B cell (primary cell): ENCODE data around the gene FAM117B. TPM values are rescaled to one million over a fixed set of nuclear protein-coding genes. Genes with fewer than 3 reads are reported as not detected.

Experiments
- ATAC-seq: fragments of 200-7000 bp; cut with Tn5 transposase; one replicate; pipeline ENCODE4 v1.10.0; 2021; ENCODE audit warnings: low read depth, mild to moderate bottlenecking, moderate number of reproducible peaks, moderate library complexity
- CTCF ChIA-PET: fragments of 350-600 bp; sonication (Branson Sonifier 250); formaldehyde crosslinking; loops from one replicate; lab custom pipeline; 2021; ENCODE audit warnings: antibody characterized with exemption, inconsistent platforms; lab: Charles Lee
- POLR2A ChIA-PET: fragments of 350-600 bp; sonication (Branson Sonifier 250); formaldehyde crosslinking; loops from one replicate; lab custom pipeline; 2021; ENCODE audit warnings: antibody characterized with exemption; lab: Charles Lee
- DNase-seq: peaks from one replicate; pipeline ENCODE4 v3.0.0; 2013
- H2AFZ ChIP-seq: 2 replicates; pipeline ENCODE4 v1.6.1; 2012; ENCODE audit warnings: mild to moderate bottlenecking, low read depth, low read length; ENCODE audit not compliant: insufficient read depth, poor library complexity, severe bottlenecking
- H3K27ac ChIP-seq, 2 donors: 1 replicate in 1 of 2; 2 replicates in 1 of 2; pipeline ENCODE4 v1.5.1; 2012 to 2013; ENCODE audit warnings: low read length in 2 of 2, mild to moderate bottlenecking in 2 of 2, moderate library complexity in 1 of 2
- H3K27me3 ChIP-seq, 4 experiments: fragments of 200-600 bp in 1 of 4; sonication (generic) in 1 of 4; replicated peaks in 1 of 4; 1 replicate in 2 of 4; 2 replicates in 2 of 4; pipeline versions ENCODE4 v1.6.1 to v1.7.0; 2013 to 2016; ENCODE audit warnings: low read length in 3 of 4, mild to moderate bottlenecking in 2 of 4, mixed read lengths in 1 of 4, moderate library complexity in 1 of 4; ENCODE audit not compliant: insufficient read depth in 4 of 4, control insufficient read depth in 3 of 4; ENCODE audit errors: control extremely low read depth in 1 of 4
- H3K36me3 ChIP-seq, 2 experiments: replicated peaks in 1 of 2; 1 replicate in 1 of 2; 2 replicates in 1 of 2; pipeline versions ENCODE4 v1.6.1 to v1.7.1; 2013; ENCODE audit warnings: low read length in 1 of 2; ENCODE audit not compliant: insufficient read depth in 2 of 2, control insufficient read depth in 1 of 2; ENCODE audit errors: control extremely low read depth in 1 of 2, extremely low read depth in 1 of 2
- H3K4me1 ChIP-seq, 2 donors: fragments of 200-600 bp in 1 of 2; sonication (generic) in 1 of 2; 1 replicate in 1 of 2; 2 replicates in 1 of 2; pipeline versions ENCODE4 v1.5.1 to v1.6.1; 2013 to 2017; ENCODE audit warnings: low read length in 2 of 2; ENCODE audit not compliant: control insufficient read depth in 2 of 2, insufficient read depth in 2 of 2
- H3K4me2 ChIP-seq: replicated peaks from 2 replicates; pipeline ENCODE3; 2012; ENCODE audit warnings: mild to moderate bottlenecking, low read depth, low read length; ENCODE audit not compliant: poor library complexity, severe bottlenecking
- H3K4me3 ChIP-seq, 5 experiments: fragments of 200-600 bp in 1 of 5; sonication (generic) in 1 of 5; 1 replicate in 3 of 5; 2 replicates in 2 of 5; pipeline versions ENCODE4 v1.5.1 to v1.7.0; 2011 to 2016; ENCODE audit warnings: low read length in 4 of 5, mild to moderate bottlenecking in 4 of 5, low read depth in 2 of 5, control low read depth in 1 of 5, moderate library complexity in 1 of 5; ENCODE audit not compliant: insufficient read depth in 1 of 5; ENCODE audit errors: control extremely low read depth in 1 of 5, extremely low read depth in 1 of 5
- H3K79me2 ChIP-seq: fragments of 200-600 bp; sonication (generic); one replicate; pipeline ENCODE4 v1.6.0; 2016; ENCODE audit warnings: low read length; ENCODE audit not compliant: control insufficient read depth, insufficient read depth
- H3K9ac ChIP-seq: fragments of 200-600 bp; sonication (generic); 2 replicates; pipeline ENCODE4 v1.6.1; 2017; ENCODE audit warnings: mild to moderate bottlenecking, low read length, moderate library complexity
- H3K9me3 ChIP-seq, 3 donors: one replicate each; pipeline versions ENCODE4 v1.6.1 to v1.7.1; 2013; ENCODE audit warnings: low read length in 2 of 3; ENCODE audit not compliant: control insufficient read depth in 2 of 3, insufficient read depth in 1 of 3; ENCODE audit errors: control extremely low read depth in 1 of 3
- H4K20me1 ChIP-seq: 2 replicates; pipeline ENCODE4 v1.6.0; 2012; ENCODE audit warnings: mild to moderate bottlenecking, low read length; ENCODE audit not compliant: insufficient read depth, control insufficient read depth, poor library complexity, severe bottlenecking
- H3K27ac Mint-ChIP-seq: one replicate; pipeline ENCODE4 v1.8.0; 2021; ENCODE audit warnings: mixed read lengths
- H3K27me3 Mint-ChIP-seq: one replicate; pipeline ENCODE4 v1.8.0; 2021; ENCODE audit warnings: mixed read lengths
- H3K4me1 Mint-ChIP-seq: one replicate; pipeline ENCODE4 v1.8.0; 2021; ENCODE audit warnings: mixed read lengths
- H3K4me3 Mint-ChIP-seq: one replicate; pipeline ENCODE4 v1.8.0; 2021; ENCODE audit warnings: mixed read lengths
- H3K9me3 Mint-ChIP-seq: one replicate; pipeline ENCODE4 v1.8.0; 2022; ENCODE audit warnings: mixed read lengths; ENCODE audit not compliant: insufficient read depth
- CTCF ChIP-seq: fragments of 200-600 bp; IDR thresholded peaks from one replicate; pipeline ENCODE4 v1.8.0; 2022; ENCODE audit warnings: antibody characterized with exemption, mild to moderate bottlenecking
- EZH2 ChIP-seq: IDR thresholded peaks from 2 replicates; pipeline ENCODE4 v1.6.1; 2012; ENCODE audit warnings: borderline replicate concordance, low read depth, mild to moderate bottlenecking, moderate library complexity, low read length; ENCODE audit not compliant: insufficient read depth, poor library complexity, severe bottlenecking
- WGBS: methylation state at CpG from one replicate; pipeline ENCODE4 v1.1.5; 2013; ENCODE audit warnings: missing lambda C conversion rate; ENCODE audit not compliant: insufficient coverage; 5-methylcytosine and 5-hydroxymethylcytosine counted together
- intact Hi-C: fragments of 100-400 bp; cut with micrococcal nuclease; formaldehyde crosslinking; loops from one replicate; pipeline ENCODE4 v1.10.0; 2022
- polyA plus RNA-seq: library from polyadenylated mRNA; depleted of rRNA; stranded (reverse); fragments of >200 nt; gene quantifications from 2 replicates; pipeline ENCODE4 v1.2.3, GENCODE V29; 2012
- small RNA-seq: library from RNA; depleted of rRNA; stranded (forward); fragments of <200 nt; gene quantifications from one replicate; pipeline ENCODE3, GENCODE V24; 2012; ENCODE audit warnings: low replicate concordance, low read depth; ENCODE audit not compliant: insufficient read length
- total RNA-seq, 2 donors: library from RNA; stranded (reverse); fragments of 120-200 nt in 1 of 2; gene quantifications; 1 replicate in 1 of 2; 2 replicates in 1 of 2; pipeline versions ENCODE4 v1.2.3 to v1.2.4, GENCODE V29; 2013 to 2022

Gene FAM117B
- total and polyA plus RNA-seq, 2 donors (not counting 1 experiment from before 2014, with no cell fraction given), result 11.5 to 50.1 TPM

DNA sequence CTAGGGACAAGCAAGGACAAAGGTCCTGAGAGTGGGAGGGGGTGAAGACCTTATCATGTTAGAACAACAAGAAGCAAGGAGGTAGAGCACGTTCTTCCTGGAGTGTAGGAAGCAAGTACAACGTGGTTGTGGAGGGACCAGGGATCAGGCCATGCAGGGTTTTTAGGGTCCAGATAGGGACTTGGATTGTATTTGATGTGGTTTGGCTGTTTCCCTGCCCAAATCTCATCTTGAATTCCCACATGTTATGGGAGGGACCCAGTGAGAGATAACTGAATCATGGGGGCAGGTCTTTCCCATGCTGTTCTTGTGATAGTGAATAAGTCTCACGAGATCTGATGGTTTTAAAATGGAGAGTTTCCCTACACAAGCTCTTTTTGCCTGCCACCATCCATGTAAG lies 183.6 kb downstream of the FAM117B start:
- no peaks in the 10 kb centered on the region for H3K27me3 ChIP-seq
- 93% methylated on average over 2 of the region's 3 CpGs for WGBS
- no peak overlapping the region for H2AFZ ChIP-seq
- H3K4me2 ChIP-seq, result no peak overlapping the region
- ChIA-PET CTCF (no interaction called here), POLR2A (no interaction called here)
- no peak overlapping the region for H3K4me3 Mint-ChIP-seq
- no peak for DNase-seq
- no peaks in the 10 kb centered on the region for H3K27me3 Mint-ChIP-seq
- H3K4me1 ChIP-seq, result peaks cover 5 to 7% of the 10 kb centered on the region in 2 donors
- H3K4me1 Mint-ChIP-seq, result peaks cover 7% of the 10 kb centered on the region
- H3K79me2 ChIP-seq, result no peaks in the 10 kb centered on the region
- H3K27ac ChIP-seq, result no peak overlapping the region
- H3K27ac Mint-ChIP-seq, result no peak overlapping the region
- no peak overlapping the region for H3K4me3 ChIP-seq
- no peaks in the 10 kb centered on the region for H4K20me1 ChIP-seq
- no peak for ATAC-seq
- no peaks in the 10 kb centered on the region for H3K9me3 ChIP-seq
- no peaks in the 10 kb centered on the region for H3K9me3 Mint-ChIP-seq
- H3K9ac ChIP-seq, result no peak overlapping the region
- H3K36me3 ChIP-seq, result no peaks in the 10 kb centered on the region
- intact Hi-C loops, result no loop called here
- no peak for TF ChIP-seq EZH2
- no peak for TF ChIP-seq CTCF

Small RNA genes within 50 kb of the gene (small RNA-seq; reads per million reads assigned to genes)
- not detected for gene MTND4LP17

Other genes with a start within 250 kb of the FAM117B start
- gene ICA1L, start 236.8 kb downstream of the FAM117B start, total RNA-seq, result 6.0 and 6.8 TPM in 2 replicates
- 2.4 and 2.5 TPM in 2 replicates for gene ICA1L, start 236.8 kb downstream of the FAM117B start, polyA plus RNA-seq